Measurements from ENCODE around the gene CAMKV. TPM values are rescaled to one million over a fixed set of nuclear protein-coding genes. Genes with fewer than 3 reads are reported as not detected.

Gene CAMKV
- total RNA-seq, 4 donors from 2014 or later, result not detected

DNA sequence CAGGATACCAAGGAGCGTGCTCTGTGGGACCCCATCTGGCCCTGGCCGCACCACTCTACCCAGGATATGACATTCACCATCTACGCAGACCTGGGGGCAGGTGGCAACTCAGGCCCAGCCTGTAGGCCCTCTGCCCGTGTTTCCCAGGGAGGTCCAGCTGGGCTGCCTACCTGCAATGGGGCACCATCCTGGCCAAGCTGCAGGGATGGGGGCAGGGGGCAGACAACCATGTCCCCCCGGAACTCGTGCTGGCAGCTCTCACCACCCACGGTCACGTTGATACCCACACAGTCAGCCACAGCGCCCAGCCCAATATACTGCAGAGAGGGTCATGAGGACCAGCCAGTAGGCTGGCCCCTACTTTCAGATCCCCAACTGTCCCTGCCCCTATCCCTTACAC lies 26.1 kb upstream of the CAMKV start:
- no peaks in the 10 kb centered on the region for H3K27me3 ChIP-seq
- H3K4me1 ChIP-seq, result no peaks in the 10 kb centered on the region
- DNase-seq (ENCODE audit: low spot score in 2 of 2), result no peak
- 84 to 93% methylated on average over 7 to 9 of the region's 9 CpGs for WGBS, 2 donors
- no peak overlapping the region for H3K4me3 ChIP-seq
- peaks cover 0 to 5% (median 0%) of the 10 kb centered on the region in 3 donors for H3K36me3 ChIP-seq
- H3K9me3 ChIP-seq, result no peaks in the 10 kb centered on the region
- H3K27ac ChIP-seq, result no peak overlapping the region
- TF ChIP-seq, protein P1, sequence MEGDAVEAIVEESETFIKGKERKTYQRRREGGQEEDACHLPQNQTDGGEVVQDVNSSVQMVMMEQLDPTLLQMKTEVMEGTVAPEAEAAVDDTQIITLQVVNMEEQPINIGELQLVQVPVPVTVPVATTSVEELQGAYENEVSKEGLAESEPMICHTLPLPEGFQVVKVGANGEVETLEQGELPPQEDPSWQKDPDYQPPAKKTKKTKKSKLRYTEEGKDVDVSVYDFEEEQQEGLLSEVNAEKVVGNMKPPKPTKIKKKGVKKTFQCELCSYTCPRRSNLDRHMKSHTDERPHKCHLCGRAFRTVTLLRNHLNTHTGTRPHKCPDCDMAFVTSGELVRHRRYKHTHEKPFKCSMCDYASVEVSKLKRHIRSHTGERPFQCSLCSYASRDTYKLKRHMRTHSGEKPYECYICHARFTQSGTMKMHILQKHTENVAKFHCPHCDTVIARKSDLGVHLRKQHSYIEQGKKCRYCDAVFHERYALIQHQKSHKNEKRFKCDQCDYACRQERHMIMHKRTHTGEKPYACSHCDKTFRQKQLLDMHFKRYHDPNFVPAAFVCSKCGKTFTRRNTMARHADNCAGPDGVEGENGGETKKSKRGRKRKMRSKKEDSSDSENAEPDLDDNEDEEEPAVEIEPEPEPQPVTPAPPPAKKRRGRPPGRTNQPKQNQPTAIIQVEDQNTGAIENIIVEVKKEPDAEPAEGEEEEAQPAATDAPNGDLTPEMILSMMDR (IDR thresholded peaks at IDR 0.05), result no peak
- no peak for TF ChIP-seq EP300 (IDR thresholded peaks at IDR 0.05)
- TF ChIP-seq POLR2A (IDR thresholded peaks at IDR 0.05), result no peak

DNA sequence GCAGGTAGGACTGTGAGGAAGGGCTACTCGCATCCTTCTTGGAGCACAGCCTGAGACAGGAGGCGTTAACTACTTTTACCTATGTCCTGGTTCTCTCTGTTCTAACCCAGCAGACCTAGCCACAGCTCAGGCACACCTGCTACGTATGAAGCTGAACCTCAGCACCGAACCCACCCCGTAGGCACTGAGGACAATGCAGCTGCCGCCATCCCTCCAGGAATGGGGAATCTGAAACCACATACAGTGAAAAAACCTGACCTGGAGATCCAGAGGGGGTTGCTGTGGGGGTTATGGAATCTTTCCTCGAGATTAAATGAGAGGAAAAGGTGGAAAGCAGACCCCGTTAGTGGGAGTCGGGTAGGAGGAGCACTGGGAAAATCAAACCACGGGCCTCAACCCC lies 19.6 kb upstream of the CAMKV start:
- Histone ChIP-seq H3K36me3 (no peaks in the 10 kb centered on the region), H3K4me3 (no peak overlapping the region), H3K27ac (no peak overlapping the region), H3K27me3 (no peaks in the 10 kb centered on the region), H3K4me1 (no peaks in the 10 kb centered on the region), H3K9me3 (no peaks in the 10 kb centered on the region)
- no peak for DNase-seq (ENCODE audit: low spot score in 2 of 2)
- 68 to 75% methylated on average over 10 of the region's 10 CpGs for WGBS, 2 donors
- TF ChIP-seq, protein P1 (IDR thresholded peaks at IDR 0.05), result no peak
- TF ChIP-seq EP300 (IDR thresholded peaks at IDR 0.05) (no peak), POLR2A (IDR thresholded peaks at IDR 0.05) (no peak)

DNA sequence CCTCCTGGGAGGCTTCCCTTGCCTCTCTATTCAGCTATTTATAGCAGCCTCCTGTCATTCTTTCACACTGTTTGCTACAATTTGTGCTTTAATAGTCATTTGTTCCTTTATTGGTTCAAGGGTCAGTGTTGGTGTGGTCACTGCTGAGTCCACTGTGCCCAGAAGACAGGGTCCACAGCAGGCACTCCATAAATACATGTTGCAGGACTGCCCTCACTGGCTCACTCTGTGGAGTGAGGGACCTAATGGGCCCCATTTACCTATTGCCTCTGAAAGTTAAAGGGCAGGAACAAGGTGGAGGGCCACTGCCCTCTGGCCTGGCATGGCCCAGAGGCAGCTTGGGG lies 17.2 kb upstream of the CAMKV start:
- DNase-seq (ENCODE audit: low spot score in 2 of 2), result no peak
- Histone ChIP-seq H3K4me3 (no peak overlapping the region), H3K9me3 (no peaks in the 10 kb centered on the region), H3K4me1 (peaks cover 0 to 8% (median 0%) of the 10 kb centered on the region in 4 donors), H3K27ac (no peak overlapping the region), H3K27me3 (no peaks in the 10 kb centered on the region), H3K36me3 (no peaks in the 10 kb centered on the region)
- no peak for TF ChIP-seq POLR2A (IDR thresholded peaks at IDR 0.05)
- no peak for TF ChIP-seq EP300 (IDR thresholded peaks at IDR 0.05)
- TF ChIP-seq, protein P1 (IDR thresholded peaks at IDR 0.05), result no peak

DNA sequence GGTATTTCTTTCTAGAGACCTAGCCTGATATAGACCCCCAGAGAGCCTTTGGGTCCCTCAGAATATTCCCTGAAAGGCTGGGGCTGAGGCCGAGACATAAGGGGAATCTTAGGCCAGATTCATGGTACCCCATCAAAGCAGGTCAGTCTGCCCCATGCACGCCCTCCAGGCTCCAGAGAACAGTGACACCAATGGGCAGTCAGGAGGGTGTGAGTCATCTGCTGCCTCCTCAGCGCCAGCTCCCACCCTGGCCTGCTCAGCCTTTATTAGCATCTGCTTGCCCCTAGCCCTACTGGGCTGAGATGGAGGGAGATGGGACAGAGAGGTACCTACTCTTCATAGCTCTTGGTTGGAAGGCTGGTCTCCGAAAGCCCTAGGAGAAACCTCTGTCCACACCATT lies 14.3 kb upstream of the CAMKV start:
- H3K36me3 ChIP-seq, result no peaks in the 10 kb centered on the region
- no peaks in the 10 kb centered on the region for H3K9me3 ChIP-seq
- peaks cover 0 to 21% (median 0%) of the 10 kb centered on the region in 4 donors for H3K4me1 ChIP-seq
- H3K27ac ChIP-seq, result no peak overlapping the region
- no peak overlapping the region for H3K4me3 ChIP-seq
- TF ChIP-seq, protein P1 (IDR thresholded peaks at IDR 0.05), result no peak
- TF ChIP-seq EP300 (IDR thresholded peaks at IDR 0.05) (no peak), POLR2A (IDR thresholded peaks at IDR 0.05) (no peak)
- DNase-seq (ENCODE audit: low spot score in 2 of 2), result no peak
- H3K27me3 ChIP-seq, result no peaks in the 10 kb centered on the region
- 83 to 89% methylated on average over 4 of the region's 4 CpGs for whole genome bisulfite sequencing, 2 donors

DNA sequence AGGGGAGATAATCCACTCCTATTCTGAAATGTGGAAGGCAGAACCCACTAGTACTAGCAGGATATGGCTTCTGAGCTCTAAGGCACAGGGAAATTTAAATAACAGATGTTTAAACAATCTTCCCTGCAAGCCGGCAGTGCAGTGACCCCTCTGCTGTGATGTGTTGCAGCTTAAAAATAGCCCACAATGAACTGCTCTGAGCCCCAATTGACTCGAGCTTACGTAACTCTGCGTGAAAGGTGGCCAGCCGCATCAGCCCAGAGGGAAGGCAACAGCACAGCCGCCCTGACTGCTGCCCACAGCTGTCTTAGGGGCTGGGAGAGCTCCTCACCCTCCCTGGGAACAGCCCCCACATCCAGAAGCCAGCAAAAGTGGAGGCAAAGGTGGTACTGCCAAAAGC lies 12.5 kb upstream of the CAMKV start:
- no peaks in the 10 kb centered on the region for H3K9me3 ChIP-seq
- no peak overlapping the region for H3K27ac ChIP-seq
- no peaks in the 10 kb centered on the region for H3K36me3 ChIP-seq
- H3K4me1 ChIP-seq, result peaks cover 0 to 21% (median 0%) of the 10 kb centered on the region in 4 donors
- DNase-seq (ENCODE audit: low spot score in 2 of 2), result no peak
- WGBS, 2 donors, result 4 to 31% methylated on average over 6 of the region's 6 CpGs
- TF ChIP-seq, protein P1 (IDR thresholded peaks at IDR 0.05), result no peak
- TF ChIP-seq POLR2A (IDR thresholded peaks at IDR 0.05), result no peak
- no peak for TF ChIP-seq EP300 (IDR thresholded peaks at IDR 0.05)
- no peaks in the 10 kb centered on the region for H3K27me3 ChIP-seq
- H3K4me3 ChIP-seq, result no peak overlapping the region

Measured in tibial nerve (tissue), 4 donors.